Measurements from ENCODE around the gene SVOPL. TPM values are rescaled to one million over a fixed set of nuclear protein-coding genes. Genes with fewer than 3 reads are reported as not detected.

Gene SVOPL
- total RNA-seq, 1 experiment from 2014 or later, result not detected

- ATAC-seq (no peak), DNase-seq (ENCODE audit: low read depth, low spot score) (no peak)
- H4K20me1 ChIP-seq (ENCODE audit: insufficient read depth), result no peaks in the 10 kb centered on the region
- no peaks in the 10 kb centered on the region for H3K27me3 ChIP-seq (ENCODE audit: insufficient read depth, low read length)
- no peak overlapping the region for H3K27ac ChIP-seq (ENCODE audit: low read depth, low read length)
- intact Hi-C loops (cut with micrococcal nuclease), result no loop called here
- H3K9me3 ChIP-seq (ENCODE audit: control insufficient read depth in 1 of 2, insufficient read depth in 1 of 2, low read depth in 1 of 2, low read length in 2 of 2), result peaks cover 7 to 9% of the 10 kb centered on the region in 2 experiments; a peak in 3 of 4 replicates
- no peaks in the 10 kb centered on the region for H3K4me1 ChIP-seq (ENCODE audit: control insufficient read depth in 1 of 2, insufficient read depth in 2 of 2, low read length in 2 of 2)
- peaks cover 0 to 7% of the 10 kb centered on the region in 2 experiments; a peak in 1 of 4 replicates for H3K36me3 ChIP-seq (ENCODE audit: control insufficient read depth in 1 of 2, insufficient read depth in 2 of 2, low read length in 2 of 2)
- H3K4me2 ChIP-seq (ENCODE audit: low read length), result no peak overlapping the region
- no peak overlapping the region for H3K9ac ChIP-seq (ENCODE audit: low read length)
- no TSS peak for BruUV-seq (replicated peaks)
- RAD21 ChIA-PET (ENCODE audit: low non-redundant PET in 1 of 2, low total read pairs in 2 of 2, uncharacterized antibody in 2 of 2, unreplicated experiment in 2 of 2), result no interaction called here
- no peaks in the 10 kb centered on the region for H3K9me2 ChIP-seq (ENCODE audit: insufficient read depth)
- CTCF ChIA-PET, result no interaction called here
- no peak overlapping the region for H2AFZ ChIP-seq (ENCODE audit: low read depth, low read length, poor library complexity, severe bottlenecking)
- H3K79me2 ChIP-seq (ENCODE audit: insufficient read depth, low read length), result no peaks in the 10 kb centered on the region
- POLR2A ChIA-PET, result no interaction called here
- no peak for TF ChIP-seq ELF1 (IDR thresholded peaks at IDR 0.05; ENCODE audit: borderline replicate concordance, low read depth)
- TF ChIP-seq ZFX (IDR thresholded peaks at IDR 0.05), result no peak
- TF ChIP-seq REST (IDR thresholded peaks at IDR 0.05; ENCODE audit: low read depth), result no peak
- no peak for TF ChIP-seq EZH2phosphoT487 (IDR thresholded peaks at IDR 0.05; ENCODE audit: borderline replicate concordance)
- no peak overlapping the region for H3K4me3 ChIP-seq (replicated peaks in 1 of 2; ENCODE audit: low read depth in 1 of 2, low read length in 2 of 2)
Measured at GRCh38 chr7:138564365-138564764, 136.8 kb downstream of the SVOPL start.

GRCh38 chr7:138563808-138564207 lies 137.4 kb downstream of the SVOPL start:
- ATAC-seq (no peak), DNase-seq (ENCODE audit: low read depth, low spot score) (no peak)
- ChIA-PET POLR2A (no interaction called here), CTCF (no interaction called here), RAD21 (ENCODE audit: low non-redundant PET in 1 of 2, low total read pairs in 2 of 2, uncharacterized antibody in 2 of 2, unreplicated experiment in 2 of 2) (no interaction called here)
- H3K4me2 ChIP-seq (ENCODE audit: low read length), result no peak overlapping the region
- H3K9me2 ChIP-seq (ENCODE audit: insufficient read depth), result no peaks in the 10 kb centered on the region
- H3K4me3 ChIP-seq (replicated peaks in 1 of 2; ENCODE audit: low read depth in 1 of 2, low read length in 2 of 2), result no peak overlapping the region
- H3K27ac ChIP-seq (ENCODE audit: low read depth, low read length), result no peak overlapping the region
- no peaks in the 10 kb centered on the region for H3K4me1 ChIP-seq (ENCODE audit: control insufficient read depth in 1 of 2, insufficient read depth in 2 of 2, low read length in 2 of 2)
- intact Hi-C loops (cut with micrococcal nuclease), result no loop called here
- peaks cover 7 to 9% of the 10 kb centered on the region in 2 experiments; a peak in 3 of 4 replicates for H3K9me3 ChIP-seq (ENCODE audit: control insufficient read depth in 1 of 2, insufficient read depth in 1 of 2, low read depth in 1 of 2, low read length in 2 of 2)
- no peaks in the 10 kb centered on the region for H3K79me2 ChIP-seq (ENCODE audit: insufficient read depth, low read length)
- H3K36me3 ChIP-seq (ENCODE audit: control insufficient read depth in 1 of 2, insufficient read depth in 2 of 2, low read length in 2 of 2), result peaks cover 0 to 7% of the 10 kb centered on the region in 2 experiments; a peak in 1 of 4 replicates
- H2AFZ ChIP-seq (ENCODE audit: low read depth, low read length, poor library complexity, severe bottlenecking), result no peak overlapping the region
- H3K9ac ChIP-seq (ENCODE audit: low read length), result no peak overlapping the region
- H3K27me3 ChIP-seq (ENCODE audit: insufficient read depth, low read length), result no peaks in the 10 kb centered on the region
- no peaks in the 10 kb centered on the region for H4K20me1 ChIP-seq (ENCODE audit: insufficient read depth)
- BruUV-seq (replicated peaks), result no TSS peak
- TF ChIP-seq MAX (IDR thresholded peaks at IDR 0.05) (no peak), ELF1 (IDR thresholded peaks at IDR 0.05; ENCODE audit: borderline replicate concordance, low read depth) (no peak), REST (IDR thresholded peaks at IDR 0.05; ENCODE audit: low read depth) (no peak), ZBTB33 (IDR thresholded peaks at IDR 0.05; ENCODE audit: extremely low read depth, insufficient replicate concordance, low read length) (no peak), CEBPB (IDR thresholded peaks at IDR 0.05; ENCODE audit: low read depth) (no peak), TCF7L2 (IDR thresholded peaks at IDR 0.05; ENCODE audit: borderline replicate concordance, extremely low read depth, insufficient read depth, insufficient read length) (no peak), SRF (IDR thresholded peaks at IDR 0.05; ENCODE audit: low read depth) (no peak), SP1 (IDR thresholded peaks at IDR 0.05; ENCODE audit: low read depth) (no peak)

All from HCT116 (cell line).